Chondrocyte (in vitro differentiated cells): ENCODE data around the gene TNFSF4. TPM values are rescaled to one million over a fixed set of nuclear protein-coding genes. Genes with fewer than 3 reads are reported as not detected.

Experiments used
- DNase-seq: peaks from one replicate; pipeline ENCODE4 v3.0.0; 2021; ENCODE audit warnings: mixed read lengths, low spot score
- H3K27ac Mint-ChIP-seq: one replicate; pipeline ENCODE4 v1.8.0; 2021; ENCODE audit warnings: mild to moderate bottlenecking, moderate library complexity, mixed read lengths; ENCODE audit not compliant: unreplicated experiment
- H3K27me3 Mint-ChIP-seq: 2 replicates; pipeline ENCODE4 v1.8.0; 2021; ENCODE audit warnings: low read depth, mixed read lengths
- H3K36me3 Mint-ChIP-seq: 2 replicates; pipeline ENCODE4 v1.8.0; 2021; ENCODE audit warnings: low read depth, mixed read lengths
- H3K4me1 Mint-ChIP-seq: 2 replicates; pipeline ENCODE4 v1.8.0; 2021; ENCODE audit warnings: low read depth, mild to moderate bottlenecking, mixed read lengths
- H3K4me3 Mint-ChIP-seq: one replicate; pipeline ENCODE4 v1.8.0; 2021; ENCODE audit warnings: mild to moderate bottlenecking, moderate library complexity, mixed read lengths; ENCODE audit not compliant: unreplicated experiment
- H3K9me3 Mint-ChIP-seq: 2 replicates; pipeline ENCODE4 v1.8.0; 2021; ENCODE audit warnings: low read depth, mixed read lengths
- total RNA-seq: library from RNA; stranded (reverse); gene quantifications from 3 replicates; pipeline ENCODE4 v1.2.1, GENCODE V29; 2021
- TF ChIP-seq, protein P1 (sequence below): fragments of 200-600 bp; sonication (generic); IDR thresholded peaks from 2 replicates; pipeline ENCODE4 v1.5.0; 2021; ENCODE audit warnings: antibody characterized with exemption, mild to moderate bottlenecking, moderate library complexity

Gene TNFSF4
- total RNA-seq, 1 donor from 2014 or later: 0.77 TPM

- Mint-ChIP-seq H3K4me3 (no peak overlapping the region), H3K9me3 (peaks cover 40% of the 10 kb centered on the region), H3K27ac (no peak overlapping the region), H3K4me1 (peaks cover 5% of the 10 kb centered on the region), H3K27me3 (peaks cover 2% of the 10 kb centered on the region), H3K36me3 (peaks cover 9% of the 10 kb centered on the region)
- DNase-seq: no peak
- TF ChIP-seq, protein P1, sequence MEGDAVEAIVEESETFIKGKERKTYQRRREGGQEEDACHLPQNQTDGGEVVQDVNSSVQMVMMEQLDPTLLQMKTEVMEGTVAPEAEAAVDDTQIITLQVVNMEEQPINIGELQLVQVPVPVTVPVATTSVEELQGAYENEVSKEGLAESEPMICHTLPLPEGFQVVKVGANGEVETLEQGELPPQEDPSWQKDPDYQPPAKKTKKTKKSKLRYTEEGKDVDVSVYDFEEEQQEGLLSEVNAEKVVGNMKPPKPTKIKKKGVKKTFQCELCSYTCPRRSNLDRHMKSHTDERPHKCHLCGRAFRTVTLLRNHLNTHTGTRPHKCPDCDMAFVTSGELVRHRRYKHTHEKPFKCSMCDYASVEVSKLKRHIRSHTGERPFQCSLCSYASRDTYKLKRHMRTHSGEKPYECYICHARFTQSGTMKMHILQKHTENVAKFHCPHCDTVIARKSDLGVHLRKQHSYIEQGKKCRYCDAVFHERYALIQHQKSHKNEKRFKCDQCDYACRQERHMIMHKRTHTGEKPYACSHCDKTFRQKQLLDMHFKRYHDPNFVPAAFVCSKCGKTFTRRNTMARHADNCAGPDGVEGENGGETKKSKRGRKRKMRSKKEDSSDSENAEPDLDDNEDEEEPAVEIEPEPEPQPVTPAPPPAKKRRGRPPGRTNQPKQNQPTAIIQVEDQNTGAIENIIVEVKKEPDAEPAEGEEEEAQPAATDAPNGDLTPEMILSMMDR: no peak
Measured at GRCh38 chr1:173173388-173173787, 33.7 kb downstream of the TNFSF4 start.

GRCh38 chr1:173171152-173171551 is 36.0 kb downstream of the TNFSF4 start:
- H3K4me3 Mint-ChIP-seq: no peak overlapping the region
- H3K36me3 Mint-ChIP-seq: peaks cover 9% of the 10 kb centered on the region
- peaks cover 2% of the 10 kb centered on the region for H3K27me3 Mint-ChIP-seq
- TF ChIP-seq, protein P1: no peak
- no peak for DNase-seq
- peaks cover 5% of the 10 kb centered on the region for H3K4me1 Mint-ChIP-seq
- peaks cover 34% of the 10 kb centered on the region for H3K9me3 Mint-ChIP-seq
- no peak overlapping the region for H3K27ac Mint-ChIP-seq

DNA sequence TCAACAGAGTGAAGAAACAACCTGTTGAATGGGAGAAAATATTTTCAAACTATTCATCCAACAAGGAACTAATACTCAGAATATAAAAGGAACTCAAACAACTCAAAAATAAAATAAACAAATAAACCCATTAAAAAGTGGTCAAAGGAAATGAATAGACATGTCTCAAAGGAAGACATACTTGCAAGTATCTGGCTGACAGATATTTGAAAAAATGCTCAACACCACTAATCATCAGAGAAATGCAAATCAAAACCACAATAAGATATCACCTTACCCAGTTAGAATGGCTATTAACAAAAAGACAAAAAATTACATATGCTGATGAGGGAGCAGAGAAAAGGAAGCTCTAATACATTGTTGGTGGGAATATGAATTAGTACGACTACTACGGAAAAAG is 38.2 kb downstream of the TNFSF4 start:
- Mint-ChIP-seq H3K4me1 (no peaks in the 10 kb centered on the region), H3K36me3 (peaks cover 7% of the 10 kb centered on the region), H3K4me3 (no peak overlapping the region), H3K27me3 (peaks cover under 1% of the 10 kb centered on the region), H3K9me3 (peaks cover 41% of the 10 kb centered on the region), H3K27ac (no peak overlapping the region)
- TF ChIP-seq, protein P1: no peak
- no peak for DNase-seq

- TF ChIP-seq, protein P1: no peak
- H3K27ac Mint-ChIP-seq: no peak overlapping the region
- H3K27me3 Mint-ChIP-seq: no peaks in the 10 kb centered on the region
- H3K9me3 Mint-ChIP-seq: peaks cover 16% of the 10 kb centered on the region
- DNase-seq: no peak
- H3K36me3 Mint-ChIP-seq: no peaks in the 10 kb centered on the region
- no peak overlapping the region for H3K4me3 Mint-ChIP-seq
- peaks cover 10% of the 10 kb centered on the region for H3K4me1 Mint-ChIP-seq
Measured at GRCh38 chr1:173164686-173165085, 42.4 kb downstream of the TNFSF4 start.

- Mint-ChIP-seq H3K4me3 (no peak overlapping the region), H3K27me3 (no peaks in the 10 kb centered on the region), H3K27ac (no peak overlapping the region), H3K4me1 (peaks cover 10% of the 10 kb centered on the region), H3K36me3 (no peaks in the 10 kb centered on the region), H3K9me3 (peaks cover 12% of the 10 kb centered on the region)
- TF ChIP-seq, protein P1: no peak
- DNase-seq: no peak
Measured at GRCh38 chr1:173164178-173164577, 43.0 kb downstream of the TNFSF4 start.
